HCT116 (cell line): Measurements from ENCODE around the gene FLYWCH1. TPM values are rescaled to one million over a fixed set of nuclear protein-coding genes. Genes with fewer than 3 reads are reported as not detected.
A peak's percentile ranks its signal among the peaks of the same experiment; 100 is the strongest.

Experiments used
- ATAC-seq: fragments of 200-7000 bp; cut with Tn5 transposase; 2 replicates; pipeline ENCODE4 v1.9.1; 2020; ENCODE audit warnings: mild to moderate bottlenecking, moderate library complexity
- BruUV-seq: library from RNA; stranded (reverse); fragments of 400-500 nt; replicated peaks from 2 replicates; lab custom pipeline; 2021; lab: Mats Ljungman, UMichigan
- CTCF ChIA-PET: fragments of 300-600 bp; sonication (Branson Sonifier 250); formaldehyde crosslinking; loops from one replicate; lab custom pipeline; 2021; ENCODE audit warnings: antibody characterized with exemption; lab: Charles Lee
- POLR2A ChIA-PET: fragments of 300-600, 350-600 bp; sonication (Branson Sonifier 250); formaldehyde crosslinking; loops from one replicate; lab custom pipeline; 2021; ENCODE audit warnings: antibody characterized with exemption; lab: Charles Lee
- RAD21 ChIA-PET, 2 experiments: fragments of 300-600 bp; sonication (Branson Sonifier 250); formaldehyde crosslinking; loops; one replicate each; lab custom pipeline; 2023; ENCODE audit warnings: low total read pairs in 2 of 2; ENCODE audit not compliant: uncharacterized antibody in 2 of 2, unreplicated experiment in 2 of 2, low non-redundant PET in 1 of 2; lab: Charles Lee
- DNase-seq: peaks from one replicate; pipeline ENCODE4 v3.0.0-alpha.2; 2010; ENCODE audit warnings: low read depth, low spot score
- H2AFZ ChIP-seq: fragments of 200-600 bp; shearing (Covaris generic), sonication (generic); 2 replicates; pipeline ENCODE4 v1.6.1; 2017; ENCODE audit warnings: low read depth, mixed run types, mixed read lengths, antibody characterized with exemption, low read length; ENCODE audit not compliant: poor library complexity, severe bottlenecking
- H3K27ac ChIP-seq: 2 replicates; pipeline ENCODE4 v1.5.1; 2012; ENCODE audit warnings: low read depth, low read length
- H3K27me3 ChIP-seq: fragments of 200-600 bp; sonication (generic); 2 replicates; pipeline ENCODE4 v1.6.1; 2016; ENCODE audit warnings: mixed run types, low read length, mixed read lengths; ENCODE audit not compliant: insufficient read depth
- H3K36me3 ChIP-seq, 2 experiments: fragments of 200-500 bp in 1 of 2; fragments of 200-600 bp in 1 of 2; sonication (Bioruptor generic) in 1 of 2; sonication (generic) in 1 of 2; 2 replicates each; pipeline versions ENCODE4 v1.5.1 to v1.6.1; 2014 to 2016; ENCODE audit warnings: low read length in 2 of 2, inconsistent platforms in 1 of 2, mixed read lengths in 1 of 2, mixed run types in 1 of 2; ENCODE audit not compliant: insufficient read depth in 2 of 2, control insufficient read depth in 1 of 2
- H3K4me1 ChIP-seq, 2 experiments: fragments of 200-600 bp in 1 of 2; sonication (generic) in 1 of 2; 2 replicates each; pipeline versions ENCODE4 v1.5.1 to v1.6.1; 2012 to 2017; ENCODE audit warnings: low read length in 2 of 2, inconsistent platforms in 1 of 2, mild to moderate bottlenecking in 1 of 2, mixed read lengths in 1 of 2, mixed run types in 1 of 2, moderate library complexity in 1 of 2; ENCODE audit not compliant: insufficient read depth in 2 of 2, control insufficient read depth in 1 of 2
- H3K4me2 ChIP-seq: fragments of 200-600 bp; sonication (generic); 2 replicates; pipeline ENCODE4 v1.6.1; 2017; ENCODE audit warnings: mixed run types, low read length, mixed read lengths
- H3K4me3 ChIP-seq, 2 experiments: fragments of 200-600 bp in 1 of 2; sonication (generic) in 1 of 2; replicated peaks in 1 of 2; 2 replicates each; pipeline ENCODE4 v1.5.1; 2011 to 2016; ENCODE audit warnings: low read length in 2 of 2, control low read depth in 1 of 2, low read depth in 1 of 2, mild to moderate bottlenecking in 1 of 2, mixed read lengths in 1 of 2, mixed run types in 1 of 2
- H3K79me2 ChIP-seq: fragments of 200-600 bp; sonication (generic); 2 replicates; pipeline ENCODE4 v1.6.1; 2017; ENCODE audit warnings: mild to moderate bottlenecking, mixed run types, low read length, moderate library complexity, mixed read lengths; ENCODE audit not compliant: insufficient read depth
- H3K9ac ChIP-seq: fragments of 200-600 bp; sonication (generic); 2 replicates; pipeline ENCODE4 v1.6.1; 2016; ENCODE audit warnings: low read length, mixed read lengths
- H3K9me2 ChIP-seq: fragments of 200-600 bp; sonication (generic), shearing (Covaris generic); 2 replicates; pipeline ENCODE4 v1.6.1; 2017; ENCODE audit warnings: mixed run types, mild to moderate bottlenecking, moderate library complexity; ENCODE audit not compliant: insufficient read depth
- H3K9me3 ChIP-seq, 2 experiments: fragments of 200-500 bp in 1 of 2; fragments of 200-600 bp in 1 of 2; sonication (Bioruptor generic) in 1 of 2; sonication (generic) in 1 of 2; 2 replicates each; pipeline ENCODE4 v1.6.1; 2014 to 2017; ENCODE audit warnings: low read length in 2 of 2, mixed read lengths in 2 of 2, inconsistent platforms in 1 of 2, low read depth in 1 of 2, mild to moderate bottlenecking in 1 of 2, mixed run types in 1 of 2, moderate library complexity in 1 of 2; ENCODE audit not compliant: control insufficient read depth in 1 of 2, insufficient read depth in 1 of 2
- H4K20me1 ChIP-seq: fragments of 200-600 bp; sonication (generic), shearing (Covaris generic); 2 replicates; pipeline ENCODE4 v1.6.1; 2017; ENCODE audit warnings: mixed run types, mild to moderate bottlenecking, moderate library complexity; ENCODE audit not compliant: insufficient read depth
- CEBPB ChIP-seq: IDR thresholded peaks from 2 replicates; pipeline ENCODE4 v1.6.1; 2012; ENCODE audit warnings: low read depth
- EZH2phosphoT487 ChIP-seq: fragments of 200-600 bp; IDR thresholded peaks from 2 replicates; pipeline ENCODE4 v1.6.1; 2018; ENCODE audit warnings: antibody characterized with exemption, borderline replicate concordance
- JUND ChIP-seq: IDR thresholded peaks from 2 replicates; pipeline ENCODE4 v1.6.1; 2012
- MAX ChIP-seq: IDR thresholded peaks from 2 replicates; pipeline ENCODE4 v1.6.1; 2012
- RAD21 ChIP-seq: IDR thresholded peaks from 2 replicates; pipeline ENCODE4 v1.6.1; 2012; ENCODE audit warnings: low read depth, mild to moderate bottlenecking
- ZBTB33 ChIP-seq: IDR thresholded peaks from 2 replicates; pipeline ENCODE4 v1.6.1; 2011; ENCODE audit warnings: mild to moderate bottlenecking, low read length, moderate library complexity; ENCODE audit not compliant: insufficient replicate concordance; ENCODE audit errors: extremely low read depth
- ZFX ChIP-seq: fragments of 450-650 bp; IDR thresholded peaks from 2 replicates; pipeline ENCODE4 v1.6.1; 2017
- intact Hi-C: fragments of 100-400 bp; cut with micrococcal nuclease; formaldehyde crosslinking; loops from 2 replicates; pipeline ENCODE4 v1.10.0; 2022
- total RNA-seq: library from RNA; stranded (reverse); gene quantifications from one replicate; pipeline ENCODE4 v1.2.1, GENCODE V29; 2021; ENCODE audit not compliant: unreplicated experiment

The FLYWCH1 gene
- total RNA-seq, 1 experiment from 2014 or later = 66.6 TPM

- H3K4me2 ChIP-seq = no peak overlapping the region
- H3K36me3 ChIP-seq = peaks cover 0 to 2% of the 10 kb centered on the region in 2 experiments; a peak in 2 of 4 replicates
- ChIA-PET POLR2A (no interaction called here), RAD21 (no interaction called here), CTCF (no interaction called here)
- H4K20me1 ChIP-seq = no peaks in the 10 kb centered on the region
- no peaks in the 10 kb centered on the region for H3K79me2 ChIP-seq
- no peak for TF ChIP-seq ZFX
- no peak for TF ChIP-seq JUND
- no peak for TF ChIP-seq EZH2phosphoT487
- no peak for TF ChIP-seq CEBPB
- intact Hi-C loops = no loop called here
- DNase-seq = no peak
- TSS peak; percentile 8 for BruUV-seq
- no peaks in the 10 kb centered on the region for H3K9me2 ChIP-seq
- H3K27me3 ChIP-seq = no peaks in the 10 kb centered on the region
- no peak overlapping the region for H3K9ac ChIP-seq
- no peak for ATAC-seq
- no peaks in the 10 kb centered on the region for H3K9me3 ChIP-seq
- no peak overlapping the region for H2AFZ ChIP-seq
- no peak overlapping the region for H3K27ac ChIP-seq
- no peak overlapping the region for H3K4me3 ChIP-seq
- no peaks in the 10 kb centered on the region for H3K4me1 ChIP-seq
Observed at GRCh38 chr16:2934450-2934849, 22.7 kb downstream of the FLYWCH1 start.

- H3K4me3 ChIP-seq = no peak overlapping the region
- no peak overlapping the region for H3K9ac ChIP-seq
- no peaks in the 10 kb centered on the region for H3K4me1 ChIP-seq
- ATAC-seq (peak; percentile 13; the same call in 1 of the 2 replicates), DNase-seq (no peak)
- CTCF ChIA-PET = no interaction called here
- no peaks in the 10 kb centered on the region for H4K20me1 ChIP-seq
- H2AFZ ChIP-seq = no peak overlapping the region
- intact Hi-C loops = no loop called here
- H3K27me3 ChIP-seq = no peaks in the 10 kb centered on the region
- no TSS peak for BruUV-seq
- no peak for TF ChIP-seq MAX
- TF ChIP-seq RAD21 = no peak
- no peak for TF ChIP-seq ZBTB33
- peaks cover 14 to 16% of the 10 kb centered on the region in 2 experiments; a peak in 3 of 4 replicates for H3K36me3 ChIP-seq
- no peaks in the 10 kb centered on the region for H3K9me3 ChIP-seq
- no peaks in the 10 kb centered on the region for H3K79me2 ChIP-seq
- H3K9me2 ChIP-seq = no peaks in the 10 kb centered on the region
- RAD21 ChIA-PET = no interaction called here
- H3K4me2 ChIP-seq = no peak overlapping the region
- POLR2A ChIA-PET = no interaction called here
- H3K27ac ChIP-seq = no peak overlapping the region
Observed at GRCh38 chr16:2936436-2937011, 24.8 kb downstream of the FLYWCH1 start.
